Astrocyte of the spinal cord (primary cell): ENCODE results near the gene FATE1.

Experiments
- DNase-seq: peaks from one replicate; pipeline ENCODE4 v3.0.0; 2011; ENCODE audit warnings: low read depth, low spot score
- H3K4me3 ChIP-seq: 2 replicates; pipeline ENCODE4 v1.5.1; 2011; ENCODE audit warnings: low read depth, mild to moderate bottlenecking, low read length, moderate library complexity
- CTCF ChIP-seq: IDR thresholded peaks from 2 replicates; pipeline ENCODE4 v1.5.1; 2012; ENCODE audit warnings: low read depth, mild to moderate bottlenecking, low read length, inconsistent platforms
- in situ Hi-C: cut with HindIII; loops from 2 replicates; pipeline ENCODE4 v1.10.0; 2017; ENCODE audit warnings: low sequenced_read_pairs

The FATE1 gene

DNA sequence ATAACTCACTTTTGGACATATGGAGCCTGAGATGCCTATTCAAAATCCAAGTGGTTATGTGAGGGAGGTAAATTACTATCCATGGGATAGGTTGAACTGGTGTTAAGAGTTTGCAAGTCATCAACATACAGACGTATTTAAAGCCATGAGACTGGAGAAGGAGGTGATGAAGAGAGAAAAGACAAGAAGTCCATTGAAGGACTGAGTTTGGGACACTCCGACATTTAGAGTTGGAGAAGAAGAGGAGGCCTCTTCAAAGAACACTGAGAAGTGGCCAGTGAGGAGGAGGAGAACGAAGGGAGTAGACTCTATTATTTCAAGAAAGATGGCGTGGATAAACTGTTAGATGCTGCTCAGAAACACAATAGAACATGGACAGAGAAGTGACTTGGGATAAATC, 18.6 kb downstream of the FATE1 start, which contains the start of gene CNGA2:
CNGA2 (plus strand) TSS at position 301 of the 400 bp plus-strand sequence. CDS start 3,738 bp downstream, outside the sequence.
- TF ChIP-seq CTCF: no peak
- no peak within 1 kb of the TSS for H3K4me3 ChIP-seq
- in situ Hi-C loops: no loop called here
- no peak for DNase-seq

DNA sequence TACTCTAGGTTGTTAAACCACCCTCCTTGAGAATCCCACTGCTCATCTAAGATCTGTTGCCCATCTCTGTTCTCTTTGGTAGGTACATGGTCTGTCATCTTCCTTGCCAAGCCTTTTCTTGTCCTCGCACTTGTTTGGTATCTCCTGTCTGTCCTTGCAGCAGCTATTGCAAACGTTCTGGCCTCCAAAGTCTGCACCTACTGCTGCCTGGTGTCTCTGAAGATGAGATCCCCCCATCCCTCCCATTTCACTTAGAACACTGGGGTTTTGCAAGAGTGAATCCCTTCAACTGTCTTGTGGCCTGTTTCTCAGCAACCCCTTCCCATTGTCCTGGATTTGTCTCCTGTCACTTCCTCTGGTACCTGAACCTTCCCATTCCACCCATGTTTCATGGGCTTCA, 19.4 kb downstream of the FATE1 start:
- TF ChIP-seq CTCF: no peak
- H3K4me3 ChIP-seq: no peak overlapping the region
- in situ Hi-C loops: no loop called here
- DNase-seq: no peak

GRCh38 chrX:151736685-151737084, 20.9 kb downstream of the FATE1 start:
- DNase-seq: no peak
- in situ Hi-C loops: no loop called here
- H3K4me3 ChIP-seq: no peak overlapping the region
- TF ChIP-seq CTCF: no peak

GRCh38 chrX:151737494-151737893, 21.7 kb downstream of the FATE1 start:
- no peak for TF ChIP-seq CTCF
- in situ Hi-C loops: no loop called here
- no peak for DNase-seq
- H3K4me3 ChIP-seq: no peak overlapping the region

GRCh38 chrX:151738751-151739150, 22.9 kb downstream of the FATE1 start:
- H3K4me3 ChIP-seq: no peak overlapping the region
- no peak for TF ChIP-seq CTCF
- in situ Hi-C loops: no loop called here
- no peak for DNase-seq

GRCh38 chrX:151741606-151742005, 25.8 kb downstream of the FATE1 start:
- no peak for DNase-seq
- in situ Hi-C loops: no loop called here
- H3K4me3 ChIP-seq: no peak overlapping the region
- no peak for TF ChIP-seq CTCF

DNA sequence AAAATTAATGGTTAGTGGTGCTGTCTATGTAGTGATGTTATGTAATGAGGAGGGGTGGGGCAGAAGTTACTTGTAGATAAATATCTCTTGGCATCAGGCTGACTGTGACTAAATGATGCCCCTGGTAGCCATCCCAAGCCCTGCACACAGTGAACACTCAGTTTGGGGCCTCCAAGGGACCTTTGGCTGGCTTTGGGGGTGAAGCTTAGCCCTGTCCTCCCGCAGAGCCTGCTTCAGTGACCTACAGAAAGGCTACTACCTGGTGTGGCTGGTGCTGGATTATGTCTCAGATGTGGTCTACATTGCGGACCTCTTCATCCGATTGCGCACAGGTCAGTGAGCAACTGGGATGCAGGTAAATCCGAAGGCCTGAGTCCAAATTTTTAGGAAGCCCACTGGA, 26.5 kb downstream of the FATE1 start:
- no peak for TF ChIP-seq CTCF
- H3K4me3 ChIP-seq: no peak overlapping the region
- in situ Hi-C loops: no loop called here
- DNase-seq: no peak
